Activated T-helper 9 cell treated with anti-CD3 and anti-CD28 coated beads, Interleukin-2, amount 50 U/mL, for 16 hours (primary cell): Measurements from ENCODE around the gene MAPKAPK5.
"Not testable (repeated sequence)": the region's sequence is repeated elsewhere in the genome, so short reads cannot be mapped to it uniquely, and the experiment has no call there.

Source experiments
- DNase-seq: peaks from one replicate; pipeline ENCODE4 v3.0.0-alpha.2; 2020; ENCODE audit warnings: low read depth

The MAPKAPK5 gene

GRCh38 chr12:111828338-111828979 lies 13.6 kb upstream of the MAPKAPK5 start:
- no peak for DNase-seq

DNA sequence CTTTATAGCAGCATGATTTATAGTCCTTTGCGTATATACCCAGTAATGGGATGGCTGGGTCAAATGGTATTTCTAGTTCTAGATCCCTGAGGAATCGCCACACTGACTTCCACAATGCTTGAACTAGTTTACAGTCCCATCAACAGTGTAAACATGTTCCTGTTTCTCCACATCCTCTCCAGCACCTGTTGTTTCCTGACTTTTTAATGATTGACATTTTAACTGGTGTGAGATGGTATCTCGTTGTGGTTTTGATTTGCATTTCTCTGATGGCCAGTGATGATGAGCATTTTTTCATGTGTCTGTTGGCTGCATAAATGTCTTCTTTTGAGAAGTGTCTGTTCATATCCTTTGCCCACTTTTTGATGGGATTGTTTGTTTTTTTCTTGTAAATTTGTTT lies 12.4 kb upstream of the MAPKAPK5 start:
- not testable (repeated sequence) for DNase-seq

- not testable (repeated sequence) for DNase-seq
Observed at GRCh38 chr12:111834740-111835386, 7.2 kb upstream of the MAPKAPK5 start.

GRCh38 chr12:111835531-111836181 lies 6.4 kb upstream of the MAPKAPK5 start:
- DNase-seq, result not testable (repeated sequence)

DNA sequence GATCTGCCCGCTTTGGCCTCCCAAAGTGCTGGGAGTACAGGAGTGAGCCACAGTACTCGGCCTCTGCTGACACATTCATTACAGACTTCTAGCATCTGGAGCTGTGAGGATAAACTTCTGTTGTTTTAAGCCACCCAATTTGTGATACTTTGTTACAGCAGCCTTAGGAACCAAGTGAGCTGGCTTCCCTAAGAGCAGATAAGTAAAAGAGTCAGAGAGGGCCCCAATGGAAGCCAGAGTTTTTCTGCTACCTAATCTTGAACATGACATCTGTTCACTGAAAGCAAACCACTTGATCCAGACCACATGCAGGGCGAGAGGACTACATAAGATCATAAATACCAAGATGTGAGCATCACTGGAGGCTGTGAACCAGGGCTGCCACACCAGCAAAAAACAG lies 3.7 kb upstream of the MAPKAPK5 start:
- DNase-seq, result no peak

DNA sequence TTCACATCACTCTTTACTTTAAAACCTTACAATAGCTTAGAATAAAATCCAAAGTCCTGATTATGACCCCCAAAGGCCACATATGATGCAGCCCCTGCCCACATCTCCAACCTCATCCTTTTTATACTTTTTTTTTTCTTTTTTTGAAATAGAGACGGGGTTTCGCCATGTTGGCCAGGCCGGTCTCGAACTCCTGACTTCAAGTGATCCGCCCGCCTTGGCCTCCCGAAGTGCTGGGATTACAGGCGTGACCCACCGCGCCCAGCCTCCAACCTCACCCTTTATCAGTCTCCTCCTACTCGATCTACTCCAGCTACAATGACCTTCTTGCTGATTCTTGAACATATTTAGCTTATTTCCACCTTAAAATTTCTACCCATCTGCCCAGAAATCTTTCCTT lies 1.2 kb upstream of the MAPKAPK5 start:
- no peak for DNase-seq

DNA sequence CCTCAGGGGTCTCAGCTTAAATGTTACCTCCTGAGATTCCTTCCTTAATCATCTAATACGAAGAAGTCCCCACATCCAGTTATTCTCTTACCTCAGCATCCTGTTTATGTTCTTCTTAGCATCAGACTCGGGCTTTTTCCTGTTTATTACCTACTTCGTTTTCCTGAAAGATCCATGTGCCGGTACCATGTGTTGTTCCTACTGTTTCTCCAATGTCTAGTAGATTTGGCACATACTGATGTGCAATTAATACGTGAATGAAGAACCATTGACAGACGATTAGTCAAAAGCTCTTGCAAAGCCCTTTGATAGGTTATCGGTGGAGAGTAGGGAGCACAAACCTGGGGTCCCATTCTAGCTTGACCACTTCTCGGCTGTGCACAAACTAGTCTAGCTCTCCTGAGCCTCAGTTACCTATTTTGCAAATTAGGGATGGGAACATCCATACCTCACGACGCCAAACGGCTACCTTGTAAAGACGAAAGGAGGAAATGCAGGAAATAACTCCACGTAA lies 735 bp upstream of the MAPKAPK5 start:
- DNase-seq, result no peak

GRCh38 chr12:111842556-111843396 lies 748 bp downstream of the MAPKAPK5 start:
- no peak for DNase-seq

DNA sequence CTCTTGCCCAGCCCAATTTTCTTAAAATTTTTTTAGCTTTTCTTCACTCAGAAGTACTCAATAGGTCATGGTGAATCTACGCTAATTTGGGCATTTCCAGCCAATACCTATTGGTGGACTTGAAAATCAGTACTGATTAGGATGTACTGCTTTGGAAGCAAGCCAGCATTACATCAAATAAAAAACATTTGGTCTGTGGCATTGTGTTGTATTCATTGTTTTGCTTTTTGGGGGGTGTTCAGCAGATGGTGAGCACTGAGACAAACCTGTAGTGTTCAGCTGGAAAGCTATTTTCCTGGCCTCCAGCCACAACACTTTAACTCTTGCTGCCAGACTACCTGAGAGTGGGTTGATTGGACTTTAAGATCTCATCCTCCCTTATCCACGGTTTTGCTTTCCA lies 4.0 kb downstream of the MAPKAPK5 start:
- DNase-seq, result no peak

- no peak for DNase-seq
Observed at GRCh38 chr12:111850526-111850925, 8.5 kb downstream of the MAPKAPK5 start.

- no peak for DNase-seq
Observed at GRCh38 chr12:111858186-111858585, 16.2 kb downstream of the MAPKAPK5 start.

DNA sequence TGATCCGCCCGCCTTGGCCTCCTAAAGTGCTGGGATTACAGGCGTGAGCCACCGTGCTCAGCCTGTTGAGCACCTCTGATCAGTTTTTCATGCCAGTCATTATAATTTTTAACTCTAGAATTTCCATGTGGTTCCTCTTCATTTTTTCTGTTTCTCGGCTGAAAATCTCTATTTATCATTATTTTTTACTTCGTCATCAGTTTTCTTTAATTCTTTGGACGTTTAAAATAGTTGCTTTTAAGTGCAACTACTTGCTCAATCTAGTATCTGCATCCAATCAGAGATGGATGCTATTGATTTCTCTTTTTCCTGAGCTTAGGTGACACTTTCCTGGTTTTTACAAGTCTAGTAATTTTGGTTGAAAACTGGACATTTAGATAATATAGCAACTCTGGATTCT lies 16.8 kb downstream of the MAPKAPK5 start:
- DNase-seq, result no peak

DNA sequence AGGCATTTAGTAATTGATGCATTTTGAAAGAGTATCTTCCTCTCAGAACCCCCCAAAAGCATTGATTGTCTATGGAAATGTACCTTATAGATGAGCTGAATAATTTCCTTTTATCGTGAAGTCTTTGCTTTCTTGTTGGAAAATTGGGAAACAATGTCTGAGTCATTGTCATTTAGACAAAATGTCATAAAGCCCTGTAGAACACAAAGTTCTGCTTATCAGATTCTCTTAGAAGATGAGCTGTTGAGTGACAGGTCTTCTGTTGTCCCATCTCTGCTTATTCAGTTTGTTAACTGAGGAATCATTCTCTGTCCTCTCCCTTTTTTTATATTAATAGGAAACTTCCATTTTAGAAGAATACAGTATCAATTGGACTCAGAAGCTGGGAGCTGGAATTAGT lies 22.9 kb downstream of the MAPKAPK5 start:
- DNase-seq, result no peak

GRCh38 chr12:111867531-111867930 lies 25.5 kb downstream of the MAPKAPK5 start:
- DNase-seq, result no peak

DNA sequence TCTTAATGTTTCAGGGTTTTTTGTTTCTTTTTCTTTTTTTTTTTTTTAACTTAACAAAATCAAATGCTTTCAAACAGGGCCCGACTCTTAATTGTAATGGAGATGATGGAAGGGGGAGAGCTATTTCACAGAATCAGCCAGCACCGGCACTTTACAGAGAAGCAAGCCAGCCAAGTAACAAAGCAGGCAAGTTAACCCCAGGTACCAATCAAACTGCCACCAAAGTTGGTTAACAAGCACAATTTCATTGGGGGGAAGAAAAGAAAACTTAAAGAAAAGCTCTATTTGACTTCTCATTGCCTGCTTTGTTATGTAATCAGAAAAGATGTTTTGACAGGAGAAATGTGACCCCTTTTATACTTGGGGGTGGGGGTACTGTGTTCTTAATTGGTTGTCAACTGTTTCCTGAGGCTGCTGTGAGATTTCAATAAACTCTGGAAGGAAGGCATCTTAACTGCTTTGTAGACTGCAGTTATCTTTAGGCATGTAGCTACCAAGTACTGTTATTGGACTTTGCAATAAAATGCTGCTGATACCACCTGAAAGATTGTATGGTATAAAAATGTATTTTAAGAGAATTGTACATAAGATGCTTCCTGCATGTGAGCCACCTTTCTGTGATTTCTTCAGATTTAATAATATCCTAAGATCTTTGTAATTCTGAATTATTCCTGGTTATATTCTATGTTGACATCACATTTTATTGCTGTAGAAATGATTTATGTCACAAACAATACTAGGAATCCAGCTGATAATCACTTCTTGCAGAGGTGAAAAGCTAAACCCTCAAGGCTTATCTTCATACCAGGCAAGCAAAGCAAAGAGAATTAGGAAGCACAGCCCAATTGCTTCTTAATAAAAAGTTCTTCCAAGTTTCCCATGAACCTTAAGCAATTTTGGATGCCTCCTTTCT lies 26.9 kb downstream of the MAPKAPK5 start:
- no peak for DNase-seq

DNA sequence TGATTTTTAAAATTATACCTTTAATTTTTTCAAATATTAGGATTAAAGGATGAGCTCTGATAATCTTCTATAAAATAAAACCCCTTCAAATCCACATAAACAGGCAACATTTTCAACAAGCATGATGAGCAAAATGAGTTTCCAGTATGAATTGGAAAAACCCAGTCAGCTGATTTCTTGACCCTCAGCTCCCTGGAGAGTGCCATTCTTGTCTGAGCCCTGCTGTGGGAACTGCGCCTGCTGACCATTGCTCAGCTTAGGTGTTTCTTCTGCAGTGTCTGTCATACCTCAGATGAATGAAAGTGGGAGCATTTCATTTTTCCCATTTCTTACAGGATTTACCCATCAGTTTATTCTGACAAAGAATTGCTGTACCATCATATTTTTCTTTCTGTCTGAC lies 27.6 kb downstream of the MAPKAPK5 start:
- no peak for DNase-seq

GRCh38 chr12:111870216-111870615 lies 28.2 kb downstream of the MAPKAPK5 start:
- no peak for DNase-seq

- no peak for DNase-seq
Observed at GRCh38 chr12:111870706-111871105, 28.7 kb downstream of the MAPKAPK5 start.

DNA sequence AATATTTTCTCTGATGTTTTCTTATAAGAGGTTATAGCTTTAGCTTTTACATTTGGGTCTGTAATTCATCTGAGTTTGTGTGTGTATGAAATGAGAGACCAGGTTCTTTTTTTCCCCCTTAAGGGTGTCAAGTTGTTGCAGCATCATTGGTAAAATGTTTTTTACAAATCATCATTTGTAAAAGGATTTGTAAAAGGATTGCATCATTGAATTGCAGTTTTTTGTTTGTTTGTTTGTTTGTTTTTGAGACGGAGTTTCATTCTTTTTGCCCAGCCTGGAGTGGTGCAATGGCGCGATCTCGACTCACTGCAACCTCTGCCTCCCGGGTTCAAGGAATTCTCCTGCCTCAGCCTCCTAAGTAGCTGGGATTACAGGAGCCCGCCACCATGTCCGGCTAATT lies 31.1 kb downstream of the MAPKAPK5 start:
- DNase-seq, result no peak

- DNase-seq, result no peak
Observed at GRCh38 chr12:111881716-111882115, 39.7 kb downstream of the MAPKAPK5 start.
